A673 (cell line): ENCODE results near the gene RASA3. TPM values are rescaled to one million over a fixed set of nuclear protein-coding genes. Genes with fewer than 3 reads are reported as not detected.

Experiments used
- BruUV-seq: library from RNA; stranded (reverse); fragments of 400-500 nt; replicated peaks from 2 replicates; lab custom pipeline; 2021; lab: Mats Ljungman, UMichigan
- CTCF ChIA-PET: fragments of 300-600 bp; sonication (Branson Sonifier 250); formaldehyde crosslinking; loops from one replicate; lab custom pipeline; 2022; ENCODE audit warnings: antibody characterized with exemption; lab: Charles Lee
- POLR2A ChIA-PET: fragments of 300-600 bp; sonication (Branson Sonifier 250); formaldehyde crosslinking; loops from one replicate; lab custom pipeline; 2022; ENCODE audit warnings: antibody characterized with exemption; ENCODE audit not compliant: low non-redundant PET; lab: Charles Lee
- DNase-seq: peaks from one replicate; pipeline ENCODE4 v3.0.0-alpha.2; 2015; ENCODE audit warnings: low spot score
- H3K27ac ChIP-seq: fragments of 200-600 bp; sonication (generic); 2 replicates; pipeline ENCODE4 v1.5.1; 2016; ENCODE audit warnings: mixed run types, low read depth, mild to moderate bottlenecking, mixed read lengths, antibody characterized with exemption, low read length; ENCODE audit not compliant: poor library complexity, severe bottlenecking
- H3K27me3 ChIP-seq: fragments of 200-600 bp; sonication (generic); replicated peaks from 2 replicates; pipeline ENCODE4 v1.6.1; 2017; ENCODE audit warnings: mixed run types, low read depth, mild to moderate bottlenecking, mixed read lengths, antibody characterized with exemption, low read length; ENCODE audit not compliant: insufficient read depth, poor library complexity
- H3K36me3 ChIP-seq: fragments of 200-600 bp; sonication (generic); 2 replicates; pipeline ENCODE4 v1.6.1; 2016; ENCODE audit warnings: mixed run types, mild to moderate bottlenecking, mixed read lengths, antibody characterized with exemption, low read length; ENCODE audit not compliant: insufficient read depth, poor library complexity, severe bottlenecking
- H3K4me1 ChIP-seq: fragments of 200-600 bp; sonication (generic); 2 replicates; pipeline ENCODE4 v1.6.1; 2017; ENCODE audit warnings: mixed run types, mild to moderate bottlenecking, mixed read lengths, antibody characterized with exemption, low read length; ENCODE audit not compliant: insufficient read depth, poor library complexity, severe bottlenecking
- H3K4me3 ChIP-seq: fragments of 200-600 bp; sonication (generic); 2 replicates; pipeline ENCODE4 v1.5.1; 2016; ENCODE audit warnings: low read depth, mixed run types, mild to moderate bottlenecking, mixed read lengths, low read length; ENCODE audit not compliant: poor library complexity, severe bottlenecking
- H3K9me3 ChIP-seq: fragments of 200-600 bp; sonication (generic); 2 replicates; pipeline ENCODE4 v1.6.1; 2016; ENCODE audit warnings: mixed run types, low read depth, mild to moderate bottlenecking, mixed read lengths, antibody characterized with exemption, low read length; ENCODE audit not compliant: poor library complexity, severe bottlenecking
- CTCF ChIP-seq: fragments of 300-800, 200-600 bp; sonication (generic); conservative IDR thresholded peaks from 2 replicates; pipeline ENCODE4 v1.5.1; 2017; ENCODE audit warnings: low read depth, mild to moderate bottlenecking, antibody characterized with exemption, low read length, moderate library complexity, mixed read lengths
- EZH2 ChIP-seq: fragments of 200-600 bp; sonication (generic); IDR thresholded peaks from 2 replicates; pipeline ENCODE4 v1.6.1; 2017; ENCODE audit warnings: borderline replicate concordance, low read depth, mild to moderate bottlenecking, mixed read lengths, antibody characterized with exemption, low read length; ENCODE audit not compliant: poor library complexity, severe bottlenecking
- intact Hi-C: fragments of 100-400 bp; cut with micrococcal nuclease; formaldehyde crosslinking; loops from one replicate; pipeline ENCODE4 v1.10.0; 2022; ENCODE audit not compliant: unreplicated experiment
- total RNA-seq: library from RNA; stranded (reverse); gene quantifications from 2 replicates; pipeline ENCODE4 v1.2.3, GENCODE V29; 2021

RASA3 gene
- total RNA-seq, 1 experiment from 2014 or later = 22.1 TPM

- POLR2A ChIA-PET = no interaction called here
- H3K4me1 ChIP-seq = no peaks in the 10 kb centered on the region
These were observed 22.1 kb upstream of the RASA3 start for GRCh38 chr13:114154476-114154875.

GRCh38 chr13:114153485-114154080, 21.2 kb upstream of the RASA3 start:
- Histone ChIP-seq H3K36me3 (no peaks in the 10 kb centered on the region), H3K9me3 (no peaks in the 10 kb centered on the region), H3K4me1 (no peaks in the 10 kb centered on the region), H3K4me3 (no peak overlapping the region), H3K27ac (no peak overlapping the region), H3K27me3 (no peaks in the 10 kb centered on the region)
- no TSS peak for BruUV-seq
- POLR2A ChIA-PET = no interaction called here
- TF ChIP-seq CTCF = no peak
- no peak for TF ChIP-seq EZH2
- intact Hi-C loops = no loop called here
- DNase-seq = no peak
- CTCF ChIA-PET = no interaction called here

More at GRCh38 chr13:114154476-114154875, 22.1 kb upstream of the RASA3 start:
- no peaks in the 10 kb centered on the region for H3K9me3 ChIP-seq
- no peaks in the 10 kb centered on the region for H3K36me3 ChIP-seq
- no peak for TF ChIP-seq EZH2
- no peak for TF ChIP-seq CTCF
- H3K27me3 ChIP-seq = no peaks in the 10 kb centered on the region
- DNase-seq = no peak
- CTCF ChIA-PET = no interaction called here
- no peak overlapping the region for H3K4me3 ChIP-seq
- intact Hi-C loops = no loop called here
- no peak overlapping the region for H3K27ac ChIP-seq
- no TSS peak for BruUV-seq

- Histone ChIP-seq H3K27ac (no peak overlapping the region), H3K36me3 (no peaks in the 10 kb centered on the region), H3K27me3 (no peaks in the 10 kb centered on the region), H3K4me1 (no peaks in the 10 kb centered on the region), H3K4me3 (no peak overlapping the region), H3K9me3 (no peaks in the 10 kb centered on the region)
- DNase-seq = no peak
- no TSS peak for BruUV-seq
- ChIA-PET CTCF (no interaction called here), POLR2A (no interaction called here)
- TF ChIP-seq EZH2 (no peak), CTCF (no peak)
- intact Hi-C loops = no loop called here
These were observed 20.5 kb upstream of the RASA3 start for GRCh38 chr13:114152831-114153371.
